ENCODE data around the gene SPINK13. TPM values are rescaled to one million over a fixed set of nuclear protein-coding genes. Genes with fewer than 3 reads are reported as not detected.
"Not testable (repeated sequence)": the region's sequence is repeated elsewhere in the genome, so short reads cannot be mapped to it uniquely, and the experiment has no call there.

SPINK13 gene
- total and polyA plus RNA-seq, 2 of the 8 experiments (the other 6 are each of a cell fraction or from before 2014, with no cell fraction given) = not detected

DNA sequence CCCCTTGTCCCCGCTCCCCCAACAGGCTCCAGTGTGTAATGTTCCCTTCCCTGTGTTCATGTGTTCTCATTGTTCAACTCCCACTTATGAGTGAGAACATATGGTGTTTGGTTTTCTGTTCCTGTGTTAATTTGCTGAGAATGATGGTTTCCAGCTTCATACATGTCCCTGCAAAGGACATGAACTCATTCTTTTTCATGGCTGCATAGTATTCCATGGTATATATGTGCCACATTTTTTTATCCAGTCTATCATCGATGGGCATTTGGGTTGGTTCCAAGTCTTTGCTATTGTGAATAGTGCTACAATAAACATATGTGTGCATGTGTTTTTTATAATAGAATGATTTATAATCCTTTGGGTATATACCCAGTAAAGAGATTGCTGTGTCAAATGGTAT lies 6.5 kb downstream of the SPINK13 start:
- H3K18ac ChIP-seq (ENCODE audit: extremely low read depth, low read length); H3K23me2 ChIP-seq (ENCODE audit: low read depth, low read length); H3K4me3 ChIP-seq (ENCODE audit: extremely low read depth in 1 of 4, insufficient read depth in 2 of 4, low read depth in 3 of 4, low read length in 4 of 4); H3K4me2 ChIP-seq (ENCODE audit: insufficient read depth in 1 of 2, low read depth in 2 of 2, low read length in 2 of 2); H4K8ac ChIP-seq (ENCODE audit: extremely low read depth, insufficient read depth, low read length); H3K4me1 ChIP-seq (replicated peaks in 1 of 4; ENCODE audit: control insufficient read depth in 3 of 4, insufficient read depth in 4 of 4, low read length in 3 of 4); H2AK5ac ChIP-seq (ENCODE audit: low read depth, low read length); H3K9me3 ChIP-seq (ENCODE audit: insufficient read depth in 2 of 2, low read depth in 1 of 2, low read length in 1 of 2); H3K27me3 ChIP-seq (replicated peaks in 1 of 4; ENCODE audit: control insufficient read depth in 3 of 4, extremely low read depth in 1 of 4, insufficient read depth in 3 of 4, low read length in 3 of 4); H3K36me3 ChIP-seq (ENCODE audit: control insufficient read depth in 2 of 4, insufficient read depth in 4 of 4, low read length in 3 of 4); H3K56ac ChIP-seq (replicated peaks; ENCODE audit: insufficient read length, low read depth, low read length); H4K91ac ChIP-seq (replicated peaks; ENCODE audit: insufficient read length, low read length); H4K20me1 ChIP-seq (replicated peaks in 1 of 2; ENCODE audit: control insufficient read depth in 1 of 2, insufficient read depth in 2 of 2, low read length in 2 of 2); H3K4ac ChIP-seq (replicated peaks; ENCODE audit: insufficient read length, low read depth, low read length); POLR2A ChIA-PET (ENCODE audit: partially characterized antibody); H3K9ac ChIP-seq (replicated peaks in 1 of 4; ENCODE audit: extremely low read depth in 1 of 4, low read depth in 3 of 4, low read length in 3 of 4); H2AFZ ChIP-seq (ENCODE audit: low read length); H3K27ac ChIP-seq (ENCODE audit: low read depth, low read length); DNase-seq (ENCODE audit: low read depth in 1 of 2, low spot score in 2 of 2); H2BK5ac ChIP-seq (ENCODE audit: low read depth, low read length); H3K79me2 ChIP-seq (ENCODE audit: control insufficient read depth in 1 of 2, insufficient read depth in 2 of 2, low read length in 2 of 2); H3K14ac ChIP-seq (ENCODE audit: insufficient read length); H2BK12ac ChIP-seq (ENCODE audit: low read depth, low read length); H4K5ac ChIP-seq (ENCODE audit: insufficient read length, low read depth, low read length); H2BK120ac ChIP-seq (replicated peaks; ENCODE audit: low read depth, low read length); FAIRE-seq; H3K23ac ChIP-seq (ENCODE audit: insufficient read length); H2BK20ac ChIP-seq (ENCODE audit: low read length); H2BK15ac ChIP-seq (ENCODE audit: low read length); H3K79me1 ChIP-seq (ENCODE audit: low read depth, low read length); CTCF ChIA-PET (ENCODE audit: partially characterized antibody): not testable (repeated sequence)
- WGBS, 2 experiments (ENCODE audit: extremely low coverage in 1 of 2, insufficient coverage in 1 of 2, insufficient read length in 1 of 2, insufficient replicate concordance in 2 of 2, low coverage in 1 of 2, low lambda C conversion rate in 2 of 2, missing lambda C conversion rate in 1 of 2) = 90% methylated on average over 2 of the region's 2 CpGs; no CpG with 5 or more reads in 1 of the 2 experiments
